OCI-LY7 (cell line): ENCODE results near the gene DUSP16. TPM values are rescaled to one million over a fixed set of nuclear protein-coding genes. Genes with fewer than 3 reads are reported as not detected.

Source experiments
- BruUV-seq: library from RNA; stranded (reverse); fragments of 400-500 nt; replicated peaks from 2 replicates; lab custom pipeline; 2021; lab: Mats Ljungman, UMichigan
- CTCF ChIA-PET: fragments of 300-600 bp; sonication (Branson Sonifier 250); formaldehyde crosslinking; loops from one replicate; lab custom pipeline; 2022; ENCODE audit warnings: antibody characterized with exemption; ENCODE audit not compliant: unreplicated experiment; lab: Charles Lee
- POLR2A ChIA-PET: fragments of 300-600 bp; sonication (Branson Sonifier 250); formaldehyde crosslinking; loops from one replicate; lab custom pipeline; 2022; ENCODE audit warnings: antibody characterized with exemption; lab: Charles Lee
- DNase-seq: peaks from one replicate; pipeline ENCODE4 v3.0.0-alpha.2; 2015; ENCODE audit warnings: low spot score
- H2AFZ ChIP-seq: fragments of 200-600 bp; sonication (generic), shearing (Covaris generic); 2 replicates; pipeline ENCODE4 v1.6.1; 2014; ENCODE audit warnings: mild to moderate bottlenecking, antibody characterized with exemption, low read length, moderate library complexity
- H3K27ac ChIP-seq: fragments of 200-600 bp; sonication (generic); 2 replicates; pipeline ENCODE4 v1.5.1; 2014; ENCODE audit warnings: mixed run types, low read depth, mild to moderate bottlenecking, moderate library complexity, low read length, inconsistent platforms; ENCODE audit not compliant: poor library complexity, severe bottlenecking
- H3K36me3 ChIP-seq: fragments of 200-600 bp; sonication (generic); 2 replicates; pipeline ENCODE4 v1.6.1; 2014; ENCODE audit warnings: mild to moderate bottlenecking, antibody characterized with exemption, low read length, moderate library complexity, mixed read lengths; ENCODE audit not compliant: insufficient read depth
- H3K4me1 ChIP-seq: fragments of 200-600 bp; sonication (generic); 2 replicates; pipeline ENCODE4 v1.5.1; 2014; ENCODE audit warnings: mild to moderate bottlenecking, low read length; ENCODE audit not compliant: insufficient read depth, poor library complexity, severe bottlenecking
- H3K4me2 ChIP-seq: fragments of 200-600 bp; sonication (generic); 2 replicates; pipeline ENCODE4 v1.6.1; 2014; ENCODE audit warnings: mild to moderate bottlenecking, low read length
- H3K4me3 ChIP-seq: fragments of 200-600 bp; sonication (generic); 2 replicates; pipeline ENCODE4 v1.5.1; 2014; ENCODE audit warnings: mild to moderate bottlenecking, low read depth, low read length; ENCODE audit not compliant: poor library complexity, severe bottlenecking
- H3K79me2 ChIP-seq: fragments of 200-600 bp; sonication (generic); 2 replicates; pipeline ENCODE4 v1.6.1; 2016; ENCODE audit warnings: low read depth, mild to moderate bottlenecking, low read length, moderate library complexity, mixed read lengths; ENCODE audit not compliant: insufficient read depth
- H3K9me2 ChIP-seq: fragments of 200-600 bp; sonication (generic); 2 replicates; pipeline ENCODE4 v1.6.1; 2016; ENCODE audit warnings: mild to moderate bottlenecking, low read length, mixed read lengths; ENCODE audit not compliant: insufficient read depth
- H3K9me3 ChIP-seq: fragments of 200-600 bp; sonication (generic); 2 replicates; pipeline ENCODE4 v1.6.1; 2014; ENCODE audit warnings: mild to moderate bottlenecking, mixed run types, low read length, mixed read lengths
- H4K20me1 ChIP-seq: fragments of 200-600 bp; sonication (generic); 2 replicates; pipeline ENCODE4 v1.6.1; 2014; ENCODE audit warnings: mild to moderate bottlenecking, antibody characterized with exemption, low read length, moderate library complexity, mixed read lengths; ENCODE audit not compliant: insufficient read depth
- EZH2phosphoT487 ChIP-seq: fragments of 200-600 bp; sonication (generic); IDR thresholded peaks from 2 replicates; pipeline ENCODE4 v1.6.1; 2018; ENCODE audit warnings: low read depth, borderline replicate concordance, mild to moderate bottlenecking, mixed run types, antibody characterized with exemption, low read length, moderate library complexity, mixed read lengths
- intact Hi-C: fragments of 100-400 bp; cut with micrococcal nuclease; formaldehyde crosslinking; loops from one replicate; pipeline ENCODE4 v1.10.0; 2022; ENCODE audit not compliant: unreplicated experiment
- total RNA-seq, 2 experiments: library from RNA; depleted of rRNA in 1 of 2; stranded (reverse); fragments of >200 nt in 1 of 2; shearing (Covaris generic) in 1 of 2; gene quantifications; 2 replicates each; pipeline ENCODE4 v1.2.3, GENCODE V29; 2014 to 2022
- TF ChIP-seq, protein P1 (sequence below): fragments of 200-600 bp; sonication (generic); conservative IDR thresholded peaks from 2 replicates; pipeline ENCODE4 v1.5.1; 2014; ENCODE audit warnings: mild to moderate bottlenecking, antibody characterized with exemption, low read length, moderate library complexity, mixed read lengths

DUSP16 gene
- total RNA-seq, 2 experiments from 2014 or later: 2.8 to 11.8 TPM

- H2AFZ ChIP-seq: no peak overlapping the region
- TF ChIP-seq, protein P1, sequence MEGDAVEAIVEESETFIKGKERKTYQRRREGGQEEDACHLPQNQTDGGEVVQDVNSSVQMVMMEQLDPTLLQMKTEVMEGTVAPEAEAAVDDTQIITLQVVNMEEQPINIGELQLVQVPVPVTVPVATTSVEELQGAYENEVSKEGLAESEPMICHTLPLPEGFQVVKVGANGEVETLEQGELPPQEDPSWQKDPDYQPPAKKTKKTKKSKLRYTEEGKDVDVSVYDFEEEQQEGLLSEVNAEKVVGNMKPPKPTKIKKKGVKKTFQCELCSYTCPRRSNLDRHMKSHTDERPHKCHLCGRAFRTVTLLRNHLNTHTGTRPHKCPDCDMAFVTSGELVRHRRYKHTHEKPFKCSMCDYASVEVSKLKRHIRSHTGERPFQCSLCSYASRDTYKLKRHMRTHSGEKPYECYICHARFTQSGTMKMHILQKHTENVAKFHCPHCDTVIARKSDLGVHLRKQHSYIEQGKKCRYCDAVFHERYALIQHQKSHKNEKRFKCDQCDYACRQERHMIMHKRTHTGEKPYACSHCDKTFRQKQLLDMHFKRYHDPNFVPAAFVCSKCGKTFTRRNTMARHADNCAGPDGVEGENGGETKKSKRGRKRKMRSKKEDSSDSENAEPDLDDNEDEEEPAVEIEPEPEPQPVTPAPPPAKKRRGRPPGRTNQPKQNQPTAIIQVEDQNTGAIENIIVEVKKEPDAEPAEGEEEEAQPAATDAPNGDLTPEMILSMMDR: no peak
- TF ChIP-seq EZH2phosphoT487: no peak
- H3K4me3 ChIP-seq: no peak overlapping the region
- no TSS peak for BruUV-seq
- H4K20me1 ChIP-seq: no peaks in the 10 kb centered on the region
- intact Hi-C loops: no loop called here
- no peaks in the 10 kb centered on the region for H3K36me3 ChIP-seq
- ChIA-PET CTCF (no interaction called here), POLR2A (interaction anchor here (0.6 to 1.0 kb wide), 3 partner anchors 10 to 359 kb away, joined by 3 to 5 read pairs (median 3); no protein-coding TSS in a partner anchor)
- no peaks in the 10 kb centered on the region for H3K9me2 ChIP-seq
- H3K4me1 ChIP-seq: no peaks in the 10 kb centered on the region
- H3K9me3 ChIP-seq: no peaks in the 10 kb centered on the region
- DNase-seq: no peak
- no peak overlapping the region for H3K4me2 ChIP-seq
- H3K79me2 ChIP-seq: no peaks in the 10 kb centered on the region
- no peak overlapping the region for H3K27ac ChIP-seq
These were observed 114.8 kb downstream of the DUSP16 start for GRCh38 chr12:12447837-12448236.

- Histone ChIP-seq H3K4me3 (no peak overlapping the region), H3K4me1 (no peaks in the 10 kb centered on the region), H3K27ac (no peak overlapping the region), H3K4me2 (no peak overlapping the region), H3K9me3 (no peaks in the 10 kb centered on the region), H2AFZ (no peak overlapping the region), H3K79me2 (no peaks in the 10 kb centered on the region), H3K36me3 (no peaks in the 10 kb centered on the region), H4K20me1 (no peaks in the 10 kb centered on the region), H3K9me2 (no peaks in the 10 kb centered on the region)
- TF ChIP-seq, protein P1: no peak
- no peak for TF ChIP-seq EZH2phosphoT487
- no TSS peak for BruUV-seq
- ChIA-PET POLR2A (interaction anchor here (0.6 to 1.0 kb wide), 2 partner anchors 9 to 360 kb away, joined by 3 read pairs; no protein-coding TSS in a partner anchor), CTCF (no interaction called here)
- DNase-seq: no peak
- intact Hi-C loops: no loop called here
These were observed 115.4 kb downstream of the DUSP16 start for GRCh38 chr12:12447236-12447635.

DNA sequence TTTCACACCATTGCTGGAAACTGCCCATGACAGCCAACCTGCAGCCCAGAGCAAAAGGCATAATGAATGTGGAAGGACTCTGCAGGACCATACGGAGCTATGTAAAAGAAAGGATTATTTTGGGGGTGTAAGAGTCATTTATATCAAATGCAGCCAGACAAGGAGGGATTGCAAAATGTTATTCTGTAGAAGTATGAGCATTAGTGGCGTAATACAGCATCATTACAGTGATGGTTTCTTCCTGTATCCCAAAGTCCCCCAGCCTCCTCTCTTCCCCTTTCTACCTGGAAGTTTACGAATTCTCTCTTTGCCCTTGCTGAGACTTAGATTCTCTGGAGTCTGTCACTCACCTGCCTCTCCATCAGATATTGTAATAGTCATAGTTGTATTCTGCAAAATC lies 115.9 kb downstream of the DUSP16 start:
- POLR2A ChIA-PET: no interaction called here
- Histone ChIP-seq H3K36me3 (no peaks in the 10 kb centered on the region), H3K4me3 (no peak overlapping the region), H2AFZ (no peak overlapping the region), H4K20me1 (no peaks in the 10 kb centered on the region), H3K79me2 (no peaks in the 10 kb centered on the region), H3K4me2 (no peak overlapping the region), H3K4me1 (no peaks in the 10 kb centered on the region), H3K9me3 (no peaks in the 10 kb centered on the region), H3K9me2 (no peaks in the 10 kb centered on the region), H3K27ac (no peak overlapping the region)
- TF ChIP-seq, protein P1: no peak
- TF ChIP-seq EZH2phosphoT487: no peak
- no peak for DNase-seq
- no TSS peak for BruUV-seq
- CTCF ChIA-PET: no interaction called here
- intact Hi-C loops: no loop called here
